NK-92 (cell line): ENCODE results near the gene ITFG1.
"Not testable (repeated sequence)": the region's sequence is repeated elsewhere in the genome, so short reads cannot be mapped to it uniquely, and the experiment has no call there.

Source experiments
- DNase-seq: peaks from one replicate; lab custom pipeline; 2025; ENCODE audit not compliant: unreplicated experiment; lab: John Stamatoyannopoulos, UW

Gene ITFG1

DNA sequence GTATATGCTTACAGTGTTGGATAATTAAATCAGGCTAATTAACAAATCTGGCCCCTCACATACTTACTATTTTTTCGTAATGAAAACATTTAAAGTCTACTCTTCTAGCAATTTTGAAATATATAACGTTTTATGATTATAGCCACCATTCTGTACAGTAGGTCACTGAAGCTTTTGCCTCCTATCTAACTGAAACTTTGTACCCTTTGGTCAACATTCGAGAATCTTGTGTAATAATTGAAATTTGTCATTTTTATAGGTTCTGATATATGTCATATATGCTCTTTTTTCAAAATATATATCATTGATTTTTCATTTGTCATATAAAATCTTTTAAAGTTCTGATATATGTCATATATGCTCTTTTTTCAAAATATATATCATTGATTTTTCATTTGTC, 12.9 kb upstream of the ITFG1 start:
- no peak for DNase-seq

DNA sequence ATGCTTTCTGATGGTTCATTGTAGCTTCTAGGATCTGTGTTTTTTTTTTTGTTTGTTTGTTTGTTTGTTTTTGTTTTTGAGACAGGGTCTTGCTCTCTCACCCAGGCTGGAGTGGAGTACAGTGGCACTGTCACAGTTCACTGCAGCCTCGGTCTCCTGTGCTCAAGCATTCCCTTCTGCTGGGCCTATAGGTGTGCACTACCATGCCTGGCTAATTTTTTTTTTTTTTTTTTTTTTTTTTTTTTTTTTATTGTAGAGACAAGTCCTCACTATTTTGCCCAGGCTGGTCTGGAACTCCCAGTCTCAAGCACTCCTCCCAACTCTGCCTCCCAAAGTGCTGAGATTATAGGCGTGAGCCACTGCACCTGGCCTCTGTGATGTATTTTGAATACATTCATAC, 12.1 kb upstream of the ITFG1 start:
- not testable (repeated sequence) for DNase-seq

DNA sequence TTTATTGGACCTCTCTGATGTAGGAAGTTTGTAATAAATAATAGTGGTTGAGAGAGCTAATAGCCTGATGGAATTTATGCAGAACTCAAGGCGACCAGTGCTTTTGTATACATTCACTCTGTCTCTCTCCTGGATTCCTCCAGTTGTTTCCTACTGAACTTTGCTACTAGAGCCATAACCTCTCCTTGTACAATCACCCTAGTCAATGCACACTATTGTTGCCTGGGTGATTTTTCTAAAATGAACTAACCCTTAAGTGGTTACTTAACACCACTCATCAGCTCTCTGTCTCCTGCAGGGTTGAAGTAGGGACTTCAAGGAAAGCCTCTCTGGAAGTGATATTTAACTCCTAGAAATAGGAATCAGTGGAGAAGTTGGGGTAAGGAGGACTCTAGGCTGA, 9.9 kb upstream of the ITFG1 start:
- no peak for DNase-seq

DNA sequence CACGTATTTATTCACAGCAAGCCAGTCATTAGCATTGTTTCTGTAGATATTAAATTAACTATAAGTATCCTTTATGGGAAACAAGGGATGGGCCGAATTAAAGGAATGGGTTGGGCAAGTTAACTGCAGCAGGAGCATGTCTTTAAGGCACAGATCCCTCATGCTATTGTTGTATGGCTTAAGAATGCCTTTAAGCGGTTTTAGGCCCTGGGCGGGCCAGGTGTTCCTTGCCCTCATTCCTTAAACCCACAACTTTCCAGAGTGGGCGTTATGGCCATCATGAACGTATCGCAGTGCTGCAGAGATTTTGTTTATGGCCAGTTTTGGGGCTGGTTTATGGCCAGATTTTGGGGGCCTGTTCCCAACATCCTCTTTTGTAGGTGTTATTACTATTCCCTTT, 9.3 kb upstream of the ITFG1 start:
- DNase-seq = no peak

DNA sequence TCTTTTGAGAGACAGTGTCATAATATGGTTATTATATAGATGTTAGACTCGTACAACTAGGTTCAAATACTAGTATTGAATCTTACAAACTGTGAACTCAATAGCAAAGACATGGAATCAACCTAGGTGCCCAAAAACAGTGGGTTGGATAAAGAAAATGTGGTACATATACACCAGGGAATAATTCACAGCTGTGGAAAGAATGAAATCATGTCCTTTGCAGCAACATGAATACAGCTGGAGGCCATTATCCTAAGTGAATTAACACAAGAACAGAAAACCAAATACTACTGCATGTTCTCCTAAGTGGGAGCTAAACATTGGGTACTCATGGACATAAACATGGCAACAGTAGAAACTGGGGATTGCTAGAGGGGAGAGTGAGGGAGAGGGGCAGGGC, 8.4 kb upstream of the ITFG1 start:
- no peak for DNase-seq

DNA sequence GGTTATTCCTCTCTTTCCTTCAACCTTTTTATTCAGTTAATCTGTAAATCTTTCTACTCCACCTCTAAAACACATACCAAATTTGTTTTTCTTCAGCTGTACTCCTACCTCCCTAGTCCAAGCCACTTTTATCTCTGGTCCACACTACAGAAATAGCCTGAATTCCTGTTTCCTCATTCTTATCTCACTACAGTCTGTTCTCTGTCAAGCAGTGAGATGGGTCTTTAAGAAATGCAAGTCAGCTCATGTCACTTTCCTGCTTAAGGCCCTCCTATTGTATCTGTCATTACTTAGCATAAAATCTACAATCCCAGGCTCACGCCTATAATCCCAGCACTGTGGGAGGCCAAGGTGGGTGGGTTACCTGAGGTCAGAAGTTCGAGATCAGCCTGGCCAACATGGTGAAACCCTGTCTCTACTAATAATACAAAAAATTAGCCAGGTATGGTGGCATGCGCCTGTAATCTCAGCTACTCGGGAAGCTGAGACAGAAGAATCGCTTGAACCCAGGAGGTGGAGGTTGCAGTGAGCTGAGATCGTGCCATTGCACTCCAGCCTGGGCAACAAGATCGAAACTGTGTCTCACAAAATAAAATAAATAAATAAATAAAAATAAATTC, 7.3 kb upstream of the ITFG1 start:
- not testable (repeated sequence) for DNase-seq

DNA sequence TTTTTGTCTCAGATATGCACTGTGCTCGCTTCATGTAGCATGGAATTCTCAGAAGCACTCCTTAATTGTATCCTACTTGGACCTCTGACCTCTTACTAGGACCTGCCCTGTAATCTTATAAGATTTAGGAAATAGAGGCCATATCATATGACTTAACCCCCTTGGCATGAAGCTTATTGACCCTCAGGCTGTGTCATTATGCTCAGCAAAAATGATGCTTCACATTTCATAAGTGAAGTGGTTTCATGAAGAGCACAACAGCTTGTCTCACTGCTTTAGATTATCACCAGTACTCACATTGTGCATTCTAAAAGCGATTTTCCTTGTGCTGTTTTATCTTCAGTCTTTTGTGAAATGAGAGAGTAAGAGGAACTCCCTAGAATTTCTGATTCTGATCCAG, 6.6 kb upstream of the ITFG1 start:
- DNase-seq = no peak

DNA sequence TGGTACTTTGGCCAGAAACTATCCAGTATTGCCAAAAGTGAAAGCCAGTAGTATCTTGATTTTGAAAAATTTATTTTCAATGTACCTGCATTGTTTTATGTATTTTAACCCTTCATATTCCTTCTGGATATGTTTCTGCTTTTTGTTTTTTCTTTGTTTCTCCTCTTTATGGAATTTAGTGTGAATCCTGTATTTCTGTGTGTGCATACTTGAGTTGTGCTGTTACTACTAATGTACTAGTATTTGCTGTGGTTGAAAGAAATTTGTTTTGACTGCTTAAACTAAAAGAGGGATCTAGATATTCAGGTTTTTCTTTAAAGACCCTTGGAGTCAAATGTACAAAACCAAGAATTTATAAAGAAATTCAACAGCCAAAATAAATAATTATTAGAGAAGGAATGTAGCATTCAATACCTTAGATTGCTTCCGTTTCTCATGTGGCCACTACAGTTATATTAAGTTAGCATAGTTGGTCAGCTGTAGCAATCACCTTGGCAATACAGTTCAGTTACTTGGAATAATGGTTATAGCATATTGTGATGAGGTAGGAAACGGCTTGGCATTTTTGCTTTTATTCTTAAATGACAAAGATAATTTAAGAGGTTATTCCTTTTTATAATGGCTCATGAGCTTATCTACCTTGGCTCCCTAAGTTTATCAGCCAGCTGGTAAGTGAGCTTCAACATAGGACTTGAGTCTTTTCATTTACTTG, 5.2 kb upstream of the ITFG1 start:
- DNase-seq = no peak

DNA sequence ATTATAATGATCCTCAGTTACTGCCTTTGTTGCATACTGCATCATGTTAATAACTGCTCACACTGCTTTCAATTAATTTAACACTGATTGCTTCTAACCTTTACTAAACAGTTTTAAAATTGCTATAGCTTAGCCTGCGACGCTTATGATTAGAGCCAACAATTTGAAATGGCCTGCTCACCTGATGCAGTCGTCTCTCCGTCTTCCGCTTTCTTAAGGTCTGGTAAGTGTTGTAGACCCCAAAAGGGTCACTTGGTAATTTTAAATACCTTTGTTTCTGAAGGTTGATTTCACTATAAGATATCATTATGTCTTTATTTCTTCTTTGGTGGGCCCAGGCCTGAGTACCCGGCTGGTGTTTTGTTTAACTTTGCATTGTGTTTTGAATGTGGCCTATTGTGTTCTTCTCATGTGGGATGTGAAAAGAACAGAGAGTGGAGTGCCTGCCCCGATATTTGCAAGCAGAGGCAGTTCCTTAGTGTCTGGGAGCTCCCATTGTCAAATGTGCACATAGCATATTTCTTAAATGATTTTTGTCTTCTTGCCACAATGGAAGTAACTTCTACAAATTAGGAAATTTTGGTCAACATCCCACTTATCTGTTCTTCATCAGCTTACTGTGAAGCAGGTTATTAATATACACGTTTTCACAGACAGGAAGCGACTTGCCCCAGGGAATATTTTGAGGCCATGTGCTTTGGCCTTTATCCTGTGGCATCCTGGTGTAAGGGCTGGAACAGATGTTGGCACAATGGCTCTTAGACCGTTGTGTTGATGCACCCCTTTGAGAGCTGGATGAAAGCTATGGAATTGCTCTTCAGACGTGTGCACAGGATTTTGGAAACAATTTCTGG, 3.1 kb upstream of the ITFG1 start:
- DNase-seq = no peak

DNA sequence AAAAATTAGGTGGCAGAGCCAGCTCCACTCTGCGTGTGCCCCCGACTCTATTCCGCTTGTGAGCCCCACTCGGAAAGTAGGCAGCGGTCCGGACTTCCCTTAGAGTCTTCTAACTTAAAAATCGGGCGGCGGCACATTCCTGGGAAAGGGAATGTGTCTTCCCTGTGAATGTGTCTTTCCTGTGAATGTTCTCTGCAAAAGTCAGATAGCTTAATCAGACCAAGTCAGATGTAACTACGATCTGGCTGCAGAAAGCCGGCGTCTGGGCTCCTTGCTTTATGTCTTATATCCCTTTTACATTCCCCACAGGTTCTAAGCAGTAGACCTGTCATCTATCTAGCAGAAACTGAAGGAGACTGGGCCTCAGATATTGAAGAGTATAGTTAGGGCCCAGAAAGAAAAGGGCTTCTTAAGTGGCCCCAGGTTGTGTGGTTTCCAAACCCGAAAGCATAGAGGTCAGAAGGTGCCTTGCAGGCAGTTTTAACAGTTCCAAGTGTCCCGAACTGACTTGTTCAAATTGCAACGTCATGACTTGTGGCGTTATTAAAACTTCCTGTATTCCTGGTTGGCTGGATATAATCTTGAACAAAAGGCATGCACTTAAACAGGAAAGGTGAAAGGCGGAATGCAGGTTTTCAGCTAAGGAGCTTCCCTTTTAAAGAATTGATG, 869 bp upstream of the ITFG1 start:
- no peak for DNase-seq

DNA sequence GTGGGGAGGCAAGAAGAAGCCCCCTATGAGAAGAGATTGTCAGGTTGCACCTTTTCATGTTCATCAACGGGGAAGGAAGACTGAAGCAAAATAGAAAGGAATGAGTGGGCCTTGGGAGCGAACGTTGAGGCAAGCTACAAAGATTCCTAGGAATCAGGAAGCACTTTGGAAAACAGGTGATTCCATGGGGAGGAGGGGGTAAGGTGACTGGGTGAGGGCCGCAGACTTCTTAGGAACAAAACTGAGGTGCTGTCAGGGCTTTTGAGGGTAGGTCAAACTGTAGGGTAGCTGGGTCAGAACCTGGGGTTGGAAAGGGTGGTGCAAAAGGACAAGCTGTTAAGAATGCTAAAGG, 528 bp downstream of the ITFG1 start:
- DNase-seq = no peak

DNA sequence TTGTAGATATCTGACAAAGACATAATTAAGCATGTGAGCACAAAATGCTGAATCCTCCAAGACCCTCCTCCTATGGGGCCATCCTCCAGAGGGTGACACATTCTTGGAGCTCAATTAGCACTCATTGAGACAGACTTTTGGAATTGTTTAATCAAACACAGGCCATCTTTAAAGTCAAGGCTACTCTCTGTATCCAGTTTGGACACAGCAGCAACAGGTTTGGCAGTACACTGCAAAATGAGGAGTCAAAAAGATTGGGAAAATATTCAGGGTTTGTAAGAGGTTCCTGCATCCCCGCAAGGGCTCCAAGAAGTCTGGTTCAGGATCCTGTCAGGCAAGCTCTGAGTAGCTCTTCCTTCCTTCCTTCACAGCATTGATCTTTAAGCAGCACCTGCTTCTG, 1.3 kb downstream of the ITFG1 start:
- no peak for DNase-seq

DNA sequence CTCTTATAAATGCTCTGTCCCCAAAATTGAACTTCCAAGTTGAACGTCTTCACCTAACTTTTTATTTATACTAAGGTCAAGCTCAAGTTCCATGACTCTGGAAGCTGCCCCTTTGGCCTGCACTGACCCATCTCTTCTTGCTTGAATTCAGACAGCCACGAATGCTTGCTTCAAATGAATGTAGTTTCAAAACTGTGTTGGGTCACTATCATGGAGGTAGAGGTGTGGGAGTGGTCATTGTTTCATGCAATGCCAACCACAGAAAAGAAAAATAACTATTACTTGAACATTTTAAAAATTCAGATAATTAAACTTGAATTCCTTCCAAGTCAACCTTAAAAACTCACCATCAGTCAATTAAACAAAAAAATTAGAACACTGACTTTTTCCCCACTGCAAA, 2.5 kb downstream of the ITFG1 start:
- DNase-seq = no peak

DNA sequence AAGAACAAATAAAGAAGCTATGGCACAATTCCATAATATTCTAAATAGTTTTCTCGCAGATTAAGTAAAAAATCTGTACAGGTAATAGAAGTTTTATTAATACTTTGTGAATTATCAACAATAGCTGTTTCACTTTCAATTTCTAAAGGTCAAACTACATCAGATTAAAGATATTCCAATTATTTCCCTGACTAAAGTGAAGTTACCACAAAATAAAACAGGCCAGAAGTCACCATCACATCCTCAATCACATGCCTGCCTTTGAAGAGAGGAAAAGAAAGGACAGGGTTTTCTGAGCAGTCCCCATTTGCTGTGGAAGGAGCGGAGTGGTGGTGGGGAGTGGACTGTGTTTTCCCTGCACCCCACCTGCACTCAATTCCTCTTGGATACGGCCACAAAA, 11.1 kb downstream of the ITFG1 start:
- no peak for DNase-seq

DNA sequence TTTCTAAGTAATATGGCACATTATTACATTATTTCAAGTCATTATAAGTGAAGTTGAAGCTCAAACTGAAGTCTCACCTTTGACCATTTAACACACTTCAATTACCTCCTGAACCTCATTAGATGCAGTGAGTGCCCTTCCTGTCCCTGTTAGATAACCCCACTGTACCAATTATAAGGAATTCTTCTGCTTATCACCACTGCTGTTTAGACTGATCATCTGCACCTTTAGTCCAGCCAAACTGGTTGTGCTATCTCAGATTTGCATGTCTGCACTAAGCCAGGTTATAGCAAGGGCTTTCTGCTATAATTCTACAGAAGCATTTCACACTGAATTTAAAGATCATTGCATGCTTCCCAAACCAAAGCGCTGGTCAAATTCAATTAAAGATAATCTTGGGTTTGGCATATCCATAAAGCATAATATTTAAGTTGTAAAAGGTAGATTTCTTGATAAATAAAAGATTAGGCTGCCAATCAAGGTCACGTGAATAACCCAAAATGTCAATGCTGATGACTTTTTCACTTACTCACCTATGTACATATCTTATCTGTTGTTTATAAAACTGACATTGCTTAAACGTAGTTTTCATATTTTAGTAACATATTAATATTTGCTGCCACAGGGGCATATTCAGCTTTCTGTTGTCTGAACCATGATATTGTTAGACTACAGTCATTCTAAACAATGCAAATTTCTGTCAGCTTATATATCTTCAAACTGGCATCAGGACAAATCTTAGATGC, 11.9 kb downstream of the ITFG1 start:
- no peak for DNase-seq

DNA sequence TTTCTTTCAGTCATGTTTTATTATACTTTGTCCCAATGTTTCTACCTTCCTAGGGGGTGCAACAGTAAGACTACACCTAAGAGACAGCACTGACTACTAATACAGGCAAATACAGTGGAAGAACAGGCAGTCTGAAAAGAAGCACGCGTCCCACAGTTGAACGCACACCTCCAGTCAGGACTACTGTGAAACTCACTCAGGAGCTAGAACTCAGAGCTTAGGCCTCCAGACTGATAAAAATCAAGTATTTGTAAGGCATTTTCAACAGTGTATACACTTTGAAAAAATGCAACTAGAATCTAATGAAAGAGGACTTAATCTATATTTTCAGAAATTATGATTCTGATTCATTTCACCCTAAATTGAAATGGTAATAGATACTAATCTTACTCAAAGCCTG, 14.4 kb downstream of the ITFG1 start:
- no peak for DNase-seq

DNA sequence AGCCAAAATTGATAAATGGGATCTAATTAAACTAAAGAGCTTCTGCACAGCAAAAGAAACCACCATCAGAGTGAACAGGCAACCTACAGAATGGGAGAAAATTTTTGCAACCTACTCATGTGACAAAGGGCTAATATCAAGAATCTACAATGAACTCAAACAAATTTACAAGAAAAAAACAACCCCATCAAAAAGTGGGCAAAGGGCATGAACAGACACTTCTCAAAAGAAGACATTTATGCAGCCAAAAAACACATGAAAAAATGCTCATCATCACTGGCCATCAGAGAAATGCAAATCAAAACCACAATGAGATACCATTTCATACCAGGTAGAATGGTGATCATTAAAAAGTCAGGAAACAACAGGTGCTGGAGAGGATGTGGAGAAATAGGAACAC, 18.0 kb downstream of the ITFG1 start:
- not testable (repeated sequence) for DNase-seq

DNA sequence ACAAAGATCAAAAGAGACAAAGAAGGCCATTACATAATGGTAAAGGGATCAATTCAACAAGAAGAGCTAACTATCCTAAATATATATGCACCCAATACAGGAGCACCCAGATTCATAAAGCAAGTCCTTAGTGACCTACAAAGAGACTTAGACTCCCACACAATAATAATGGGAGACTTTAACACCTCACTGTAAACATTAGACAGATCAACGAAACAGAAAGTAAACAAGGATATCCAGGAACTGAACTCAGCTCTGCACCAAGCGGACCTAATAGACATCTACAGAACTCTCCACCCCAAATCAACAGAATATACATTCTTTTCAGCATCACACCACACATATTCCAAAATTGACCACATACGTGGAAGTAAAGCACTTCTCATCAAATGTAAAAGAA, 20.8 kb downstream of the ITFG1 start:
- not testable (repeated sequence) for DNase-seq

DNA sequence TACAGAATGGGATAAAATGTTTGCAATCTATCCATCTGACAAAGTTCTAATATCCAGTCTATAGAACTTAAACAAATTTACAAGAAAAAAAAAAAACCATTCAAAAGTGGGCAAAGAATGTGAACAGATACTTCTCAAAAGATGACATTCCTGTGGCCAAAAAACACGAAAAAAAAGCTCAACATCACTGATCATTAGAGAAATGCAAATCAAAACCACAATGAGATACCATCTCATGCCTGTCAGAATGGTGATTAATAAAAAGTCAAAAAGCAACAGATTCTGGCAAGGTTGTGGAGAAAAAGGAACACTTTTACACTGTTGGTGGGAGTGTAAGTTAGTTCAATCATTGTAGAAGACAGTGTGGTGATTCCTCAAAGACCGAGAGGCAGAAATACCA, 26.6 kb downstream of the ITFG1 start:
- DNase-seq = not testable (repeated sequence)

DNA sequence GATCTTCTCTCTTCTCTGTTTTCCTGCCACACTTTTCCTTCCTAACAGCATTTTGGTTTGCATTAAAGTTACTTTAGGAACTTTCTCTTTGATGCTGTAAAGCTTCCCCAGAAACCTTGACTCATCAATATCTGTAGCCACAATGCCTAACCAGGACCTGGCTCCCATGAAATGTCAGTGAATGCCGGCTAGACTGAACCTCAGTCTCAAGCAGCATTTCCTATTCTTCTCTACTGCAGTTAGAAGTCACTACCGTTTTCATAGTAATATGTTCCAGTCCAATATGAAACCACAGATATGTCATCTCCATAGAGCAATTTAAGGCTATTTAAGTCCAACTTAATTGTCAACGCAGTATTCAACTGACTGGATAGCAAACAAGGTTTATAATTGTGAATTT, 28.9 kb downstream of the ITFG1 start:
- DNase-seq = no peak

DNA sequence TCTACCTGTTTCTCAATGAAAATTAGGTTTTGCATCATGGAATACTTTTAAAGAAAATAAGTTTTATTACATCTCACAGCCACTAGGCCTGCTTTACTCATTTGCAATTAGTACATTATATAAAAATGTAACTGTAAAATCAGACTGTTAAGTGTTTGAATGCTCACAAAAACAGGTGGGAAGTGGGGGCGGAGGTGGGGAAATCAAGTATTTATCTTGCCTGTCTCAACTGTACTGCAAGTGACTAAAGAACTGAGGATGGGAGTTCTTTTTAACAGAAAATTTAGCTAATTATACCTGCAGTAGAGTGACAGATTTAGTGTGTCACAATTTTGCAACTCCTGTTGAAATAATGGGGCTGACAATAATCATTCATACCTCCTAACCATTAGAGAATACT, 34.1 kb downstream of the ITFG1 start:
- no peak for DNase-seq
